Transverse colon (tissue), 4 donors: ENCODE measurements around the gene TTC28.

ENCODE experiments used
- EP300 ChIP-seq: sonication (generic); formaldehyde crosslinking; IDR thresholded peaks from one replicate; pipeline ENCODE4 v1.6.1; 2017; ENCODE audit warnings: antibody characterized with exemption, low read depth
- POLR2A ChIP-seq: fragments of 450-650 bp; IDR thresholded peaks from one replicate; pipeline ENCODE4 v1.6.1; 2016; ENCODE audit warnings: antibody characterized with exemption, mild to moderate bottlenecking, moderate library complexity
- POLR2AphosphoS5 ChIP-seq, 3 donors: sonication (generic); formaldehyde crosslinking; IDR thresholded peaks; one replicate each; pipeline ENCODE4 v1.6.1; 2016; ENCODE audit warnings: antibody characterized with exemption in 3 of 3
- TF ChIP-seq, protein P1 (sequence below), 5 experiments: fragments of 200-600 bp in 3 of 5; fragments of 450-650 bp in 2 of 5; sonication (generic) in 3 of 5; IDR thresholded peaks; 1 replicate in 2 of 5; 2 replicates in 3 of 5; pipeline ENCODE4 v1.5.1; 2016 to 2017; ENCODE audit warnings: antibody characterized with exemption in 5 of 5, inconsistent platforms in 3 of 5, mild to moderate bottlenecking in 2 of 5, moderate library complexity in 1 of 5

DNA sequence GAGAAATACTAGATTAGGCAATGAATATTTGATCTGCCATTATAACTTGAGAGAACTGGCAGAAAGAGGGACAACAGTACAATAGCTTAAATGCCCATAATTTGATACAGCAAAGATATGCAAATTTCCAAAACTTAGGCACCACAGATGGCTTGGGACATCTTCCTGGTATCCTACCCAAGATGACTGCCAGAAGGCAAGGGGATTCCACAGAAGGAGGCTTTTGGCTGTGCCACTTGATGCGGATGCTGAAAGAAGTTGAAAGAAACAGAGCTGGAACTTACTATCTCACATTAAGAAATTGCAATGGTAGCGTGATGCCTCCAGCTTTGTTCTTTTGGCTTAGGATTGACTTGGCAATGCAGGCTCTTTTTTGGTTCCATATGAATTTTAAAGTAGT lies 216.7 kb downstream of the TTC28 start:
- TF ChIP-seq POLR2AphosphoS5 (IDR thresholded peaks at IDR 0.05) (no peak), EP300 (no peak), POLR2A (no peak)
- TF ChIP-seq, protein P1, sequence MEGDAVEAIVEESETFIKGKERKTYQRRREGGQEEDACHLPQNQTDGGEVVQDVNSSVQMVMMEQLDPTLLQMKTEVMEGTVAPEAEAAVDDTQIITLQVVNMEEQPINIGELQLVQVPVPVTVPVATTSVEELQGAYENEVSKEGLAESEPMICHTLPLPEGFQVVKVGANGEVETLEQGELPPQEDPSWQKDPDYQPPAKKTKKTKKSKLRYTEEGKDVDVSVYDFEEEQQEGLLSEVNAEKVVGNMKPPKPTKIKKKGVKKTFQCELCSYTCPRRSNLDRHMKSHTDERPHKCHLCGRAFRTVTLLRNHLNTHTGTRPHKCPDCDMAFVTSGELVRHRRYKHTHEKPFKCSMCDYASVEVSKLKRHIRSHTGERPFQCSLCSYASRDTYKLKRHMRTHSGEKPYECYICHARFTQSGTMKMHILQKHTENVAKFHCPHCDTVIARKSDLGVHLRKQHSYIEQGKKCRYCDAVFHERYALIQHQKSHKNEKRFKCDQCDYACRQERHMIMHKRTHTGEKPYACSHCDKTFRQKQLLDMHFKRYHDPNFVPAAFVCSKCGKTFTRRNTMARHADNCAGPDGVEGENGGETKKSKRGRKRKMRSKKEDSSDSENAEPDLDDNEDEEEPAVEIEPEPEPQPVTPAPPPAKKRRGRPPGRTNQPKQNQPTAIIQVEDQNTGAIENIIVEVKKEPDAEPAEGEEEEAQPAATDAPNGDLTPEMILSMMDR (IDR thresholded peaks at IDR 0.05), result no peak
